Stimulated activated CD4-positive, alpha-beta T cell treated with anti-CD3 and anti-CD28 coated beads, Interleukin-2, amount 100 ng/mL, for 24 hours (primary cell): ENCODE measurements around the gene CHST13.
"Not testable (repeated sequence)": the region's sequence is repeated elsewhere in the genome, so short reads cannot be mapped to it uniquely, and the experiment has no call there.

Experiments used
- DNase-seq, 2 donors: peaks; one replicate each; pipeline ENCODE4 v3.0.0-alpha.2; 2020

CHST13 gene

DNA sequence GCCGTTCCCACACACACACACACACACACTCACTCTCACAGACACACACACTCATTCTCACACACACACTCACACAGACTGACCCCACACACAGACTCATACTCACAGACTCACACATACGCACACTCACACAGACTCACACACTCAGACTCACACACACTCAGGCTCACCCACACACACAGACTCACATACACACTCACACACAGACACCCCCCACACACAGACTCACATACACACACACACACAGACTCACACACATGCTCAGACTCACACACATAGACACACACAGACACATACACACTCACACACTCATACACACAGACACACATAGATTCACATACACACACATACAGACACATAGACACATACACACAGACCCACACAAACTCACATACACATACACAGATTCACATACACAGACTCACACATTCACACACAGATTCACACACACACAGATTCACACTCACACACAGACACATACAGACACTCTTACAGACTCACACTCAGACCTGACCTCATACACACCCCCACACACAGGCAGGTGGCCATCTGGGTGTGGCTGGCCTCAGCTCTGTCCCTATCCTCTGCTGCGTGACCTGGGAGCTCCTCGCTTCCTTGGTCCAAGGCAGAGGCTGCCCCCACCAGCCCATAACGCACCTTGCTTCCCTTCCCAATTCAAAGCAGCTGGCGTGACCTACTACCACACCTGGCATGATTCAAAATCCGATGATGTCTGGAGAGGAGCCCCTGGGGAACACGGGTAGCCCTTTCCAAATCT is 32.9 kb downstream of the CHST13 start:
- no peak for DNase-seq

DNA sequence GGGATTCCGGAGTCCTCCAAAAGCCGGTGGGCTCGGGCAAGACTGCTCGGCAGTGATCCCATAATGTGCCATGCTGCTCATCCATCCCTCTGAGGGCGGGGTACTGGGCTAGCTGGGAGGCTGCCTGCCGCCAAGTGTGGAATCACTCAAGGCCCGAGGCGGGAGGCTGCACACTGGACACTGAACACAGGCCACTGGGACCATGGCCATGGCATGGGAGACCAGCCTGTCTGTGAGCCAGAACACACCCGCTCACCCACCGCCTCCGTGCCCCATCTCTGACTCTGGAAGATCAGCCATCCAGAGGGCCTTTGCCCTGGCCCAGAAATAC is 33.4 kb downstream of the CHST13 start:
- DNase-seq = peak in 1 of 2 donors; percentile 11

DNA sequence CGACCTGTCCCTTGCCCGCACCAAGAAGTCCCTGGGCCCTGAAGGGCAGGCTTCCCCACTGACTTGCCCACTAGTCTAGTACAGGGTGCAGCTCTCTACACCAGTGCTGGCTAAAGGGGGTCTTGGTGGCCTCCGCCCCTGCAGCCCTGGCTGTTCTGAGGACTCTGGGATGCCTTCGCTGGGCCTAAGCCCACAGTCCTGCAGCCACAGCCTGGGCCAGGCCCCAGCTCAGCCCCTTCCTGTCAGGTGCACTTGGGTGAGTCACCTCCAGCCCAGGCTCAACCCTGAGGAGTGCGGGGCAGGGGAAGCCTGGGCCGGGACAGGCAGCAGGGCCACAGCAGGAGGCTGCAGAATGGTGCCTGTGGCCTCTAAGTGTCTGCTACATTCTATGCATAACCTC is 33.8 kb downstream of the CHST13 start:
- DNase-seq = peak in 1 of 2 donors; percentile 8

DNA sequence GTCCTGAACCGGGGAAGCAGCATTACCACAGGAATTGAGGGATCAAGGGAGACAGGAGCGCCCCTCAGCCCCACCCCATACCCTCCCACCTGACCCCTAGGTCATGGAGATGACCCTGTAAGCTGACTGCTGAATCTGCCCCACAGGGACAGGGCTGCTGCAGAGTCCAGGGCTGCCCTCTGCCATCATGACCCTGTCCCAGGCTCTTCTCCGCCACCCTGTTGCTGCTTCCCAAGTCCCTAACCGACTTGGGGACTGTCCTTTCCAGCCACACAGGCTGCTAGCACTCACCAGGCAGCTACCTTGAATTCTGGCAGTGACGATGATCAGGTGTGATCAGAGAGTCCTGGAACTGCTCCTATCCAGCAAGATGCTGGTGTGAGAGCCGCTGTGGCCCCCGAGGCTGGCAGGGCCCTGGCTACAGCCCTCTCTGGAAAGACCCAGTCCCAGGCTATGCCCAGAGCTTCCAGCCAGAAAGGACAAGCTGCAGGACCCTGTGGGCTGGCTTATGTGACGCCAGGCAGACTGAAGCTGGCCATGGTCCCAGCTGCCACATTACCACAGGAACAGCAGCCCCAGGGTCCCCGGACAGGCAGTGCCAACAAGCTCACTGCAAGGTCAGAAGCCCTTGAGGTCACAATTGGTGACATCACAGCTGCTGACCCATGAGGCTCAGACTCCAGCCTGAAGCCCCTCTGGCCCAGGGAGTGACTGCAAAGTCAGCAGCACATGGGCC is 34.5 kb downstream of the CHST13 start, which contains the start of gene C3orf22:
Gene C3orf22 (minus strand): TSS at position 597 of the 736 bp plus-strand sequence. CDS start 5,542 bp downstream, outside the sequence.
- DNase-seq = peak in 1 of 2 donors; percentile 6

DNA sequence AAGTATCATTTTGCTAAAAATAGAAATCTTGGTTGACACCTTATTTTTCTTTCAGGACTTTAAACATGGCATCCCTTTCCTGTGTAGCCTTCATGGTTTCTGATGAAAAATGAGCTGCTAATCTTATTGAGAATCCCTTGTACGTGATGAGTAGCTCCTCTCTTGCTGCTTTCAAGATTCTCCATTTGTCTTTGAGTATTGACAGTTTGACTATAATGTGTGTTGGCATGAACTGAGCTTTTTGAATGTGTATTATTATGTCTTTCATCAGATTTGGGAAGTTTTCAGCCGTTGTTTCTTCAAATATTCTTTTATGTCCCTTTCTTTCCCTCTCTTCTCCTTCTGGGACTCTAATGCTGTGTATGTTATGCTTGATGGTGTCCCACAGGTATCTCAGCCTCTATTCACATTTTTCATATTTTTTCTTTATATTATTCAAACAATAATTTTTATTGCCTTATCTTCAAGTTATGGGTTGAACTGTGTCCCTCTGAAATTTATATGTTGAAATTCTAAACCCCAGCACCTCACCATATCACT is 38.9 kb downstream of the CHST13 start:
- no peak for DNase-seq

DNA sequence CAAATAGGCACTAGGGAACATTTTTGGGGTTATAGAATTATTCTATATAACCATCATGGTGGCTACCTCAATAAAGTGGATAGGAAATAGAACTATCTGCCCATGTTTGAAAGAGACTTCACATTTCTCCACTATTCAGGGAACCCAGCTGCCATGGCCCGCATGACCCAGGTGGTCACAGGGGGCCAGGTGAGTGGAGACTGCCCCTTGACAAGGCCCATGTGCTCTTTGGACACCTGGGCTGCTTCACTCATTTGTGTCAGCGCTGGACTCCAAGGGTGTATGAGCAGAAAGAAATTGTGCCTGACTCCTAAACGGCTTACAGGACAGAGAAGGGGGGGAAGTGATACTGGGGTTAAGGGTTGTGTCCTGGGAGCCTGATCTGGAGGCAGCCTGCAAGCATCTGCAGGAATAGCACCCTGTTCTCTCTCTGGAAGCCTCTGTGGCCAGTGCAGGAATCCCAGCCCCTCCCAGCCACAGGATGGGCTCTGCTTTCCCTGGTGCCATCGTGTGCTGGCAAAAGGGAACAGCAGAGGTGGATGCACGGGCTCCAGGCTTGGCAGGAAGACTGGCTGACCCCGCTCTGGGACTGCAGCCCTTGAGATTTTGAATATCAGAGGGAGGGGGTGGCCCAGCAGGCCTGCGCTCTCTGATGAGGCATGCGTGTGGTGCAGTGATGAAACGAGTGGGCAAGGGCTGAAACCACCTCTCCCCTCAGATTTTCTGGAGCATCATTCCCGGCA is 43.9 kb downstream of the CHST13 start:
- DNase-seq = no peak

DNA sequence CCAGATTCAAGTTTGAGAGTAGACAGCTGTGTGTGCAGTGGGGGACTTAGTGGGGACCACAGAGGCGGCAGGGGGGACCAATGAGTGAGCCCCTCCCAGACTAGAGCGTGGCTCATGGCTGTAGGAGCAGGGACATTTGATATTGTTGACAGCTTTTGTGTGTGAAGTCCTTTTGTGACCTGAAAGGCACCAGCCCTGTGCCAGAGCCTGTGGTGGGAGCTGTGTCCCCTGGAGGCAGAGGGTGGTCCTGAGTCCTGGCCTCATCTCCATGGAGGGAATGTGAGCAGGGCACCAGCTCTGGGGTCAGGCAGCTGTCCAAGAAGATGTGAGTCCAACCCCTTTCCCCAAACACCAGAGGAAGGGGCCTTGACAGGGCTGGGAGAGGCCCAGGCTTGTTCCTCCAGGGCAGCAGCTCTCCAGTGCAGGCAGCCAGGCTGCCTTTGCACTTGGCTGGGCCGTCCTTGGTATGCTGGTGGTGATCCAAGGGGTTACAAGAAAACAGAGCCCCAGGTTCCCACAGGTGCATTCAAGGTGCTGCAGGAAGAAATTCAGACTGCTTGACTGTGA is 44.9 kb downstream of the CHST13 start:
- DNase-seq = no peak

DNA sequence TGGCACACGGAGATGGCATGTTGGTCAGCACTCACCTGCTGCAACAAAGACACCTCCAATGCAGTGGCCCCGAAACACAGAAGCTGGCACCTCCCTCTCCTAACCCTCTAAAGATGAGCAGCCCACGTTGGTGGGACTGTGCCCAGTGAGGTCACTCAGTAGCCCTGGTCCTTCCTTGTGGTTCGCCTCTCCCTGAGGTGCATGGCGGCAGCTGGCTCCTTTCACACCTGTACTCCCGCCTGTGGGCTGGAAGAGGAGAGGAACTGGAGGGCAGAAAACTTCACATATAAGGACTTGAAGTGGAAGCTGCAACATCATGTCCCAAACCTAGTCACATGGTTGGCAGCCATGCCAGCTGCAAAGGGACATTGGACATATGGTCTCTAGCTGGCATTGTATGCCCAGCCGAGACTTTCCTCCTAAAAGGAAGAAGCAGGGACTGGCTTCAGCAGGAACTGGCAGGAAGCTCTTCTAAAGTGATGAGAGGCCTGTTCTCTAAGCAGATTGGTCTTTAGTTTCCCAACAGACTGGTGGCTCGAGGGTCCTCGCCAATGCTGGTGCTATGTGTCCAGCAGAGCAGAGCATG is 45.5 kb downstream of the CHST13 start:
- no peak for DNase-seq

DNA sequence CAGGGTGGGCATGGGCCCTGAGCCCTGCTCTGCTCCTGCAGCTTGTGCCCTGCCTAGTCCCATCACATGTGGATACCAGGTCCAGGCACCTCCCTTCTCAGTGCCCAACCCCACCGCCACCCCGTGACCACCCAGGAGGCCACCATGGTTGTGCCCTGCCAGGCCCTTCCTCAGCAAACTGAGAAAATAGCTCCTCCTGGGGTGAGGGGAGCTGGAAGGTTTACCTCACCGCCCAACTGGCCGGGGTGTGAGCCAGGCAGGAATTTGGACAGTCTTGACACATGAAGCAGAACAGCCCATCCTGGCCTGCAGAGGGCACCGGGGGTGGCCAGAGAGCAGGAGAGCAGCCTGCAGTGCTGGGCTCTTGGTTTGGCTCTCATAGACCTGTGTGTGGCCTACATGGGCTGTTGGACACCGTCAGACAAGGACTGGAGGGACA is 46.2 kb downstream of the CHST13 start:
- DNase-seq = no peak

DNA sequence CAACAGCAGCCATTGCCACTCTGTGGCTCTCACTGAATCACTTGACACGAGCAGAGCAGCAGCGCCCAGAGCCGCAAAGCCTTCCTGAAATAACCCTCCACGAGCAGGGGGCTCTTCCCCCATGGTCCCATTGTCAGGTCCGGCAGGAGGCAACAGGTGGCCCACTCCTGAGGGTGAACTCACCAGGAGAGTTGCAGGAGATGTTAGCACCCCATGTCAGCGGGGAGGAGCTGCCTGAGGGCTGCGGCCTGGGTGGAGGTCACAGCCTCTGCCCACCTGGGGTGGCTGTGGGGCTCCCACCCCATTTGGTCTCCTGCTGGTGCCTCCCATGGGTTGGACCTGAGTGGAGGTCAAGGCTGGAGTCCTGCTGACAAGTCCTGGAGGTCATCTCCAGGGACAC is 47.1 kb downstream of the CHST13 start:
- no peak for DNase-seq

DNA sequence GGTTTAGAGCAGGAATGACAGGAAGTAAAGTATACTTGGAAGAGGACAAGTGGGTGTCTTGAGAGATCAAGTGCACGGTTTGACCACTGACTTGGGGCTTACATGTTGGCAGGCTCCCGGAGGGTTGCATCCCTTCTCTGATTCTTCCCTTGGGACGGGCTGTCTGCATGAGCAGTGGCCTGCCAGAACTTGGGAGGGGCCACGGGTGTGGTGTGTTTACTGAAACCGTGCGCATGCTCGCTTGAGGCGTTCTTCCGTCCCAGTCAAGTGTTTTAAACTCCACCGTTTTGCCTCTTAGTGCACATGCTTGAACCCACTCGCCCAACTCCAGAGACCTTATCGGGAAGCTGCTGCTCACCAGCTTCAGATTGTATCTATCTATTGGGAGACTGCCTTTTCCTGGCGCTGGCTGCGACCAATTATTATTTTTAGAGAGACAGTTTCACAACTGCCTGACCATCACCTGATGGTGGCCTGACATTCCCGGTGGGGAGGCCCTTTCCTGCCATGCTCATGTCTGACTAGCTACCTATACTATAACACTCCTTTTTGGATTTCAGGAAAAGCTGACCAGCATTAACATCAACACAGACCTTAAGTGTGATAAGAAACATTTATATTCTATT is 49.6 kb downstream of the CHST13 start:
- DNase-seq = no peak

DNA sequence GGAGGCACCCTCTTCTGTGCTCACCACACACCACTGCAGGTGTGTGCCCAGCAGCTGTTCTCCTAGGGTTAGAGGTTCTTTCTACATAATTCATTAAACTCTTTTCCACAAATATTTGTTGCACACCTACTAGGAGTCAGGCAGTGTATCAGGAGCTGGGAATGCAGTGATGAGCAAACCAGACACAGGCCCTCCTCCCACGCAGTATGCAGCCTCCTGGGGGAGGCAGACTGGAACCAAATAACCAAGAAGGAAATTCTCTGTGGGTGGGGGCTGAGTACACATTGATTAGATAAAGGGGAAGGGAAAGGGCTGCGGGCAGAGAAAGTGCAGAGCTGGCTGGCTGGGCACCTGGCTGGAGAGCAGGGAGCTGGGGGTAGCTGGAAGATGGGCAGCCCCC is 53.3 kb downstream of the CHST13 start:
- DNase-seq = no peak

DNA sequence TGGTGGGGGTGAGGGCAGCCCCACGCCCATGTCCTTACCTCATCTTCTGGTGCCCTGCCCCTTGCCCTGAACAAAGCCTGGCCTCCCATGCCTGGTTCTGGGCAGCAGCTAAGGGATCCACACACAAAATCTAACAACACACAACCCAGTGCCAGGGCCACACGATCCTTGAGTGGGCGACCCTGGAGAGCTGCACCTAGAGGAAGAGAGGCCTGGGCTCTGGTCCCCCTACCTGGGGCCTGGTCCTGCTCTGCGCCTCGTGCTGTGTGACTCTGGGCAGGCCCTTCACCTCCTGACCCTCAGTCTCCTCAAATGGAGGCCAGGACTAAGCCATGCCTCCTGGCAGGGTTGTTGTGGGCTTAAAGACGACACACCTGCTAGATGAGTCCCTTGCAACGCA is 54.7 kb downstream of the CHST13 start:
- no peak for DNase-seq

DNA sequence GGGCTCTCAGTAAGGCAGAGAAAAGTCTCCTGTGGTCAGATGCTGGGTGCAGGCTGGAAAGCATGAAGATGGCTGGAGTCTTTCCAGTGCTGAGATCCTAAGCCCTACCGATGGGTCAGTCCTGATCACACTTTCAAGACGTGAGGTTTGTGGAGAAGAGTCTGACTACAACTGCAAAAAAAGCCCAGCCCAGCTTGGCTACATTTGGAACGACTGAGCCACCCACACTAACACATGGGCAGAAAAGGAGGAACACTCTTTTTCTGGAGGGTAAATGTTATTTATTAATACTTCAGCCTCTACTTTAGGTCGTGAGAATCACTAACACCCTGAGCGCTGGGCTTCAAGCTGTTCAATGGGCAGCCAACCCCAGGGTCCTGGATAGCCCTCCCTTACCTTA is 56.8 kb downstream of the CHST13 start:
- no peak for DNase-seq

DNA sequence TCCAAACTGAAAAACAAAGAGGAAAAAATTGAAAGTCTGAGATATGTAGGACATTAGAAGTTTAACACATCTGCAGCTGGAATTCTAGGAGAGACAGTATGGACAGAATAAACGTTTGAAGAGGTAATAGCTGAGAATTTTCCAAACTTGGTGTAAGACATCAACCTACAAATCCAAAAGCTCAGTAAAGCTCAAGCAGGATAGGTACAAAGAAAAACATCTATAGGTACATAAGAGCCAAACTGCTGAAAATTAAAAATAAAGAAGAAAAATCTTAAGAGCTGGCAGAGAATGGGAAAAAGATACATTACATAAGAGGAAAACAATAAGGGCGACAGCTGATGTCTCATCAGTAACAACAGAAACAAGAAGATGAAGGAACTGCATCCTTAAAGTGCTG is 57.6 kb downstream of the CHST13 start:
- no peak for DNase-seq

DNA sequence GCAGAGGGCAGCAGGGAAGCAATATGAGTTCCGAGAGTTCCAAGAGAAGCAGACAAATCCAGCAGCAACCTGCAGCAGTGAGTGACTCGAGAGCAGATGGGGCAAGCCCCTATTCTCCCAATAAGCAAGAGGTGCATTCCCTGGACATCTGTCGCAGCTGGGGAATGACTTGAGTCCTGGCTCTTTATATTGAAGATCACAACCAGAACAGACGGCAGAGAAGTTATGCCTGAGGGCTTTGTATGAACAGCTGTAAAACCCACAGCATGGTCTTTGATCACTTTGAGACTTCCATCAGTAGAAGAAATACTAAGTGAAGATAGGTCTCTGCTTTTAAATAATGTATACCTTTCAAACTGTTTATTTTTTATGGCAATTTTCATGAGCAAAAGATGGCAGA is 58.4 kb downstream of the CHST13 start:
- no peak for DNase-seq

DNA sequence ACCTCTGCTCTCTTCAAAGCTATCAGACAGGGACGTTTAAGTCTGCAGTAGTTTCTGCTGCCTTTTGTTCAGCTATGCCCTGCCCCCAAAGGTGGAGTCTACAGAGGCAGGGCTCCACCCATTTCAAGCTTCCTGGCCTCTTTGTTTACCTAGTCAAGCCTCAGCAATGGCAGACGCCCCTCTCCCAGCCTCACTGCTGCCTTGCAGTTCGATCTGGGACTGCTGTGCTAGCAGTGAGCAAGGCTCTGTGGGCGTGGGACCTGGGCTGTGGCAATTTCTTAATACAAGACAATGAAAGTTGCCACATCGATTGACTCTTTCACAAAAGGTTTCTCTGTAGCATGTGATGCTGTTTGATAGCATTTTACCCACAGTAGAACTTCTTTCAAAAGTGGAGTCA is 67.6 kb downstream of the CHST13 start:
- not testable (repeated sequence) for DNase-seq
